ENCODE results near the gene PRKAA2. TPM values are rescaled to one million over a fixed set of nuclear protein-coding genes. Genes with fewer than 3 reads are reported as not detected.
"Not testable (repeated sequence)": the region's sequence is repeated elsewhere in the genome, so short reads cannot be mapped to it uniquely, and the experiment has no call there.

The PRKAA2 gene
- 0.65 and 0.76 TPM in 2 replicates for total RNA-seq (2014; rRNA removed; shearing (Covaris generic))
- polyA plus RNA-seq (2016; fragmentation: Nextera tagmentation; extraction: Ambion mirVana): 0.44 and 0.49 TPM in 2 replicates

DNA sequence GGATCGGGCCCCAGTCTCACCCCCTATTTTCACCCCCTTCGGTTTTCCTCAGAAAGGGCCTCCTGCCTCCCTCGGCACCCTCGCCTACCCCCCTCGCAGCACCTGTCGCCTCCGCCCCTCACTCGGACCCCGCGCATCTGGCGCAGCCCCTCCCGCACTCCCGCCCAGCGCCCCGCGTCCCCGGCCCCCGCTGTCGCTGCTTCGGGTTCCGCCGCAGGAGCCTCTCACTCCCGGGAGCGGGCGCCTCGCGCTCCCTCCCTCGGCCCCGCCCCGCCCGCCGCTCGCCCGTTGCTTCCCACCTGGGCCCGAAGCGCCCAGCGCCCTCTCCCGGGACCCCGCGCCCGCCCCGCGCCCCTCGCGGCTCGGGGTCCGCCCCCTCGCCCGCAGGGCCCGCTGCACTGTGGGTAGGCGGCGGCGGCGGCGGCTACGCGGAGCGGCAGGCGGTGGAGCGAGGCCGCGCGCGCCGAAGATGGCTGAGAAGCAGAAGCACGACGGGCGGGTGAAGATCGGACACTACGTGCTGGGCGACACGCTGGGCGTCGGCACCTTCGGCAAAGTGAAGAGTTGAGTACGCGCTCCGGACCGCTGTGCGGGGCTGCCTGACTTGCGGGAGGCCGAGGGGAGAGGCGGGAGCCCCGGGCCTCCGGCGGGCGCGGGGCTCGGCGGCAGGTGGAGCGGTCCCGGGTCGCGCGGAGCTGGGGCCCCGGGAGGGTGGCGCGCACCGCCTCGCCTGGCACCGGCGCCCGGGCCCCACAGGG lies at the start of gene PRKAA2:
Gene PRKAA2, plus strand, starts transcription at position 396 of the 758 bp plus-strand sequence. Its CDS starts 74 bp downstream, at position 470.
- Histone ChIP-seq H3K36me3 (ENCODE audit: low read depth) (no peaks in the 10 kb centered on the region), H3K27me3 (replicated peaks; ENCODE audit: insufficient read depth) (no peaks in the 10 kb centered on the region), H3K79me2 (ENCODE audit: insufficient read depth) (no peaks in the 10 kb centered on the region), H3F3A (ENCODE audit: insufficient read depth) (no peaks in the 10 kb centered on the region), H3K4me3 (peak within 1 kb of the TSS; percentile 81), H4K20me1 (ENCODE audit: insufficient read depth) (no peaks in the 10 kb centered on the region), H3K27ac (no peak within 1 kb of the TSS), H3K4me2 (ENCODE audit: unreplicated experiment) (peak within 1 kb of the TSS; percentile 88), H3K9me2 (ENCODE audit: insufficient read depth) (no peaks in the 10 kb centered on the region), H3K9me3 (ENCODE audit: low read depth) (no peaks in the 10 kb centered on the region), H2AFZ (peak within 1 kb of the TSS; percentile 94), H3K9ac (peak within 1 kb of the TSS; percentile 52), H3K4me1 (ENCODE audit: insufficient read depth) (no peaks in the 10 kb centered on the region)
- DNase-seq: peak; percentile 69
- in situ Hi-C loops (cut with MboI): no loop called here
- TF ChIP-seq EZH2phosphoT487 (IDR thresholded peaks at IDR 0.05; ENCODE audit: insufficient read depth, low read depth): no peak
- TF ChIP-seq EZH2 (IDR thresholded peaks at IDR 0.05; ENCODE audit: insufficient read depth, poor library complexity, severe bottlenecking): no peak
- WGBS, 2 experiments (ENCODE audit: low coverage in 1 of 2, low lambda C conversion rate in 2 of 2, missing lambda C conversion rate in 2 of 2): 1 to 7% methylated on average over 36 to 77 of the region's 103 CpGs

DNA sequence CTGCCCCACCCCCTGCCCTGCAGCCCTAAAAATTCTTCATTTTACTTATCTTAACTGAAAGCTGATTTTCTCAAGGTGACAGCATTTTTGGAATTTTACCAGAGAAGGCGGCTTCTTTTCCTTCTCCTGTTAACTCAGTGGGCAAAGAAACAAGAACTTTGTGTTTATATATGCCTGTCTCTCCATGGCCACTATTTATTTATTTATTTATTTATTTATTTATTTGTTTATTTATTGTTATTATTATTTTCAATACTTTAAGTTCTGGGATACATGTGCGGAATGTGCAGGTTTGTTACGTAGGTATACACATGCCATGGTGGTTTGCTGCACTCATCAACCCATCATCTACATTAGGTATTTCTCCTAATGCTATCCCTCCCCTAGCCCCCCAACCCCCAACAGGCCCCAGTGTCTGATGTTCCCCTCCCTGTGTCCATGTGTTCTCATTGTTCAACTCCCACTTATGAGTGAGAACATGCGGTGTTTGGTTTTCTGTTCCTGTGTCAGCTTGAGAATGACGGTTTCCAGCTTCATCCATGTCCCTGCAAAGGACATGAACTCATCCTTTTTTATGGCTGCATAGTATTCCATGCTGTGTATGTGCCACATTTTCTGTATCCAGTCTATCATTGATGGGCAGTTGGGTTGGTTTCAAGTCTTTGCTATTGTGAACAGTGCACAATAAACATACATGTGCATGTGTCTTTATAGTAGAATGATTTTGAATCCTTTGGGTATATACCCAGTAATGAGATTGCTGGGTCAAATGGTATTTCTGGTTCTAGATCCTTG lies 49.5 kb upstream of the PRKAA2 start:
- not testable (repeated sequence) for H3K4me3 ChIP-seq; DNase-seq; H3K9me3 ChIP-seq (ENCODE audit: low read depth); H4K20me1 ChIP-seq (ENCODE audit: insufficient read depth); H3K79me2 ChIP-seq (ENCODE audit: insufficient read depth); H3K27me3 ChIP-seq (replicated peaks; ENCODE audit: insufficient read depth); H3K4me2 ChIP-seq (ENCODE audit: unreplicated experiment); H3K27ac ChIP-seq; H3K36me3 ChIP-seq (ENCODE audit: low read depth); H3F3A ChIP-seq (ENCODE audit: insufficient read depth); H3K9me2 ChIP-seq (ENCODE audit: insufficient read depth); H2AFZ ChIP-seq; H3K9ac ChIP-seq; H3K4me1 ChIP-seq (ENCODE audit: insufficient read depth)
- in situ Hi-C loops (cut with MboI): loop anchor here (25.0 kb wide), 2 partner anchors 883 to 1458 kb away; no protein-coding TSS in a partner anchor
- 87 to 90% methylated on average over 4 to 5 of the region's 5 CpGs for WGBS, 2 experiments (ENCODE audit: low coverage in 1 of 2, low lambda C conversion rate in 2 of 2, missing lambda C conversion rate in 2 of 2)

DNA sequence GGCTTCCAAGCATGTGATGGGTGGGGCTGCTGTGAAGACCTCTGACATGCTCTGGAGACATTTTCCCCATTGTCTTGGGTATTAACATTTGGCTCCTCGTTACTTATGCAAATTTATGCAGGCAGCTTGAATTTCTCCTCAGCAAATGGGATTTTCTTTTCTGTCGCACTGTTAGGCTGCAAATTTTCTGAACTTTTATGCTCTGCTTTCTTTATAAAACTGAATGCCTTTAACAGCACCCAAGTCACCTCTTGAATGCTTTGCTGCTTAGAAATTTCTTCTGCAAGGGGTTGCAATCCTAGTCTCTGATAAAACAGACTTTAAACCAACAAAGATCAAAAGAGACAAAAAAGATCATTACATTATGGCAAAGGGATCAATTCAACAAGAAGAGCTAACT lies 35.0 kb upstream of the PRKAA2 start:
- H3K9ac ChIP-seq; H4K20me1 ChIP-seq (ENCODE audit: insufficient read depth); in situ Hi-C loops (cut with MboI); H3K4me1 ChIP-seq (ENCODE audit: insufficient read depth); DNase-seq; H3F3A ChIP-seq (ENCODE audit: insufficient read depth); H3K9me2 ChIP-seq (ENCODE audit: insufficient read depth); H3K9me3 ChIP-seq (ENCODE audit: low read depth); H3K27me3 ChIP-seq (replicated peaks; ENCODE audit: insufficient read depth); H3K4me2 ChIP-seq (ENCODE audit: unreplicated experiment); H3K79me2 ChIP-seq (ENCODE audit: insufficient read depth); H2AFZ ChIP-seq; H3K4me3 ChIP-seq; H3K27ac ChIP-seq; H3K36me3 ChIP-seq (ENCODE audit: low read depth): not testable (repeated sequence)
- 27 to 29% methylated on average over 2 of the region's 2 CpGs for WGBS, 2 experiments (ENCODE audit: low coverage in 1 of 2, low lambda C conversion rate in 2 of 2, missing lambda C conversion rate in 2 of 2)

GRCh38 chr1:56610770-56611169 lies 34.3 kb upstream of the PRKAA2 start:
- H3K9me2 ChIP-seq (ENCODE audit: insufficient read depth); H3K4me3 ChIP-seq; H2AFZ ChIP-seq; H3K9ac ChIP-seq; H3K79me2 ChIP-seq (ENCODE audit: insufficient read depth); H3K27ac ChIP-seq; H3K36me3 ChIP-seq (ENCODE audit: low read depth); H3F3A ChIP-seq (ENCODE audit: insufficient read depth); DNase-seq; in situ Hi-C loops (cut with MboI); H3K4me1 ChIP-seq (ENCODE audit: insufficient read depth); H4K20me1 ChIP-seq (ENCODE audit: insufficient read depth); H3K27me3 ChIP-seq (replicated peaks; ENCODE audit: insufficient read depth); H3K4me2 ChIP-seq (ENCODE audit: unreplicated experiment); H3K9me3 ChIP-seq (ENCODE audit: low read depth): not testable (repeated sequence)
- WGBS, 2 experiments (ENCODE audit: low coverage in 1 of 2, low lambda C conversion rate in 2 of 2, missing lambda C conversion rate in 2 of 2): 73 to 81% methylated on average over 6 of the region's 6 CpGs
